ENCODE measurements around the gene RIPPLY3. TPM values are rescaled to one million over a fixed set of nuclear protein-coding genes. Genes with fewer than 3 reads are reported as not detected.
"Not testable (repeated sequence)": the region's sequence is repeated elsewhere in the genome, so short reads cannot be mapped to it uniquely, and the experiment has no call there.

Gene RIPPLY3
- total RNA-seq, 4 donors from 2014 or later, result not detected

DNA sequence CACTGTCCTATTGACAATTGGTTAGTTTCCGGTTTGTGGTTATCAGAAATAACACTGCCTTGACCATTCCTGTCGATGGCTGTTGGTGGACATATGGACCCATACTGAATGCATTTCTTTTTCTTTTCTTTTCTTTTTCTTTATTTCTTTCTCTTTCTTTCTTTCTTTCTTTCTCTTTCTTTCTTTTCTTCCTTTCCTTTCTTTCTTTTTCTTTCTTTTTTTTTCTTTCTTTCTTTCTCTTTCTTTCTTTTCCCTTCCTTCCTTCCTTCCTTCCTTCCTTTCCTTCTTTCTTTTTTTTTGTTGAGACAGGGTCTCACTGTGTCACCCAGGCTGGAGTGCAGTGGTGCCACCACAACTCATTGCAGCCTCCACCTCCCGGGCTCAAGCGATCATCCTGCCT, 24.4 kb downstream of the RIPPLY3 start:
- DNase-seq, result no peak
- Histone ChIP-seq H3K36me3 (no peaks in the 10 kb centered on the region), H3K27me3 (no peaks in the 10 kb centered on the region), H3K4me1 (no peaks in the 10 kb centered on the region), H3K27ac (no peak overlapping the region), H3K4me3 (replicated peaks in 1 of 3) (no peak overlapping the region), H3K9me3 (no peaks in the 10 kb centered on the region)
- TF ChIP-seq POLR2A (IDR thresholded peaks at IDR 0.05) (no peak), CTCF (IDR thresholded peaks at IDR 0.05) (no peak)
- 96% methylated on average over 4 of the region's 4 CpGs for WGBS, 2 donors
- intact Hi-C loops (cut with DNase I), result no loop called here

DNA sequence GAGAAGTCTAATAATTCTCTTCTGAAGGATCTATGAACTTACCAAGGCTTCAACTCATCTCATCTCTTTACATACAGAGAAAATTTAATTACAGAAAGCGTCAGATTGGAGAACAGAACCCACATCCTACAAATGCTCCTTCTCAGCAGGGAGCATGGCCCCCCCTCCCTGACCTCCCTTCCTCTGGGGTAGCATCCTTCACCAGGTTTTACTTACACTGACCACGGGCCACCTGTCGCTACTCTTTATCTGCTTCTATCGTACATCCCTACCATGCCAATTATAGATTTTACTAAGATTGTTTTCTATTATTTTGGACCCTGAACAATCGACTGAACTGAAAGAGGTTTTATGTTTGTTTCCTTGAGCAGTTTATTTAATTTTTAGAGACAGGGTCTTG, 25.8 kb downstream of the RIPPLY3 start:
- Histone ChIP-seq H3K4me1 (no peaks in the 10 kb centered on the region), H3K36me3 (no peaks in the 10 kb centered on the region), H3K27me3 (no peaks in the 10 kb centered on the region), H3K9me3 (no peaks in the 10 kb centered on the region), H3K4me3 (replicated peaks in 1 of 3) (no peak overlapping the region), H3K27ac (no peak overlapping the region)
- intact Hi-C loops (cut with DNase I), result no loop called here
- DNase-seq, result no peak
- TF ChIP-seq CTCF (IDR thresholded peaks at IDR 0.05), result no peak
- TF ChIP-seq POLR2A (IDR thresholded peaks at IDR 0.05), result no peak
- 86% methylated on average over 5 of the region's 5 CpGs for WGBS, 2 donors

- intact Hi-C loops (cut with DNase I), result no loop called here
- H3K27ac ChIP-seq, result no peak overlapping the region
- H3K4me3 ChIP-seq (replicated peaks in 1 of 3), result no peak overlapping the region
- H3K36me3 ChIP-seq, result no peaks in the 10 kb centered on the region
- H3K27me3 ChIP-seq, result no peaks in the 10 kb centered on the region
- no peaks in the 10 kb centered on the region for H3K4me1 ChIP-seq
- 66 to 68% methylated on average over 4 of the region's 4 CpGs for WGBS, 2 donors
- H3K9me3 ChIP-seq, result no peaks in the 10 kb centered on the region
- no peak for TF ChIP-seq POLR2A (IDR thresholded peaks at IDR 0.05)
- TF ChIP-seq CTCF (IDR thresholded peaks at IDR 0.05), result no peak
- no peak for DNase-seq
These were observed 26.5 kb downstream of the RIPPLY3 start for GRCh38 chr21:37032877-37033471.

- H3K9me3 ChIP-seq; DNase-seq; intact Hi-C loops (cut with DNase I); H3K27me3 ChIP-seq; H3K4me1 ChIP-seq; H3K27ac ChIP-seq; H3K4me3 ChIP-seq (replicated peaks in 1 of 3); H3K36me3 ChIP-seq: not testable (repeated sequence)
- WGBS, 2 donors, result 78 to 86% methylated on average over 4 of the region's 4 CpGs
These were observed 27.9 kb downstream of the RIPPLY3 start for GRCh38 chr21:37034394-37034793.

DNA sequence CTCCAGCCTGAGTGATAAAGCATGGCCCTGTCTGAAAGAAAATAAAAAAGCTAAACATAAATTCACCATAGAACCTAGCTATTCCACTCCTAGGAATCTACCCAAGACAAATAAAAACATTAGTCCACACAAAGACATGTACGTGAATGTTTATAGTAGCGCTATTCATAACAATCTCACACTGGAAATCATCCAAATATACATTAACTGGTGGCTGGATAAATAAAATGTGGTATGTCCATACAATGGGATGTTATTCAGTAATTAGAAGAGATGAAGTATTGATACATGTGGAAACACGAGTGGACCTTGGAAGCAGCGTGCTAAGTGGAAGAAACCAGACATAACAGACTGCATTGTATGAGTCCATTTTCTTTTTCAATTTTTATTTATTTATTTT, 29.7 kb downstream of the RIPPLY3 start:
- Histone ChIP-seq H3K27me3 (no peaks in the 10 kb centered on the region), H3K27ac (no peak overlapping the region), H3K4me1 (no peaks in the 10 kb centered on the region), H3K36me3 (no peaks in the 10 kb centered on the region), H3K4me3 (replicated peaks in 1 of 3) (no peak overlapping the region), H3K9me3 (no peaks in the 10 kb centered on the region)
- WGBS, 2 donors, result 90 to 91% methylated on average over 4 of the region's 4 CpGs
- intact Hi-C loops (cut with DNase I), result no loop called here
- TF ChIP-seq CTCF (IDR thresholded peaks at IDR 0.05) (no peak), POLR2A (IDR thresholded peaks at IDR 0.05) (no peak)
- no peak for DNase-seq
